ENCODE results near the gene HGFAC. TPM values are rescaled to one million over a fixed set of nuclear protein-coding genes. Genes with fewer than 3 reads are reported as not detected.

HGFAC gene
- total RNA-seq, 1 donor from 2014 or later = 2.4 TPM

GRCh38 chr4:3493720-3494461, 52.1 kb downstream of the HGFAC start:
- Mint-ChIP-seq H3K36me3 (no peaks in the 10 kb centered on the region), H3K4me1 (ENCODE audit: unreplicated experiment) (no peaks in the 10 kb centered on the region), H3K27me3 (peaks cover 14% of the 10 kb centered on the region), H3K27ac (peak overlapping the region; percentile 9), H3K4me3 (no peak overlapping the region), H3K9me3 (no peaks in the 10 kb centered on the region)
- TF ChIP-seq CTCF (conservative IDR thresholded peaks at IDR 0.05) = no peak
- no peak for DNase-seq (ENCODE audit: extremely low spot score, unreplicated experiment)

DNA sequence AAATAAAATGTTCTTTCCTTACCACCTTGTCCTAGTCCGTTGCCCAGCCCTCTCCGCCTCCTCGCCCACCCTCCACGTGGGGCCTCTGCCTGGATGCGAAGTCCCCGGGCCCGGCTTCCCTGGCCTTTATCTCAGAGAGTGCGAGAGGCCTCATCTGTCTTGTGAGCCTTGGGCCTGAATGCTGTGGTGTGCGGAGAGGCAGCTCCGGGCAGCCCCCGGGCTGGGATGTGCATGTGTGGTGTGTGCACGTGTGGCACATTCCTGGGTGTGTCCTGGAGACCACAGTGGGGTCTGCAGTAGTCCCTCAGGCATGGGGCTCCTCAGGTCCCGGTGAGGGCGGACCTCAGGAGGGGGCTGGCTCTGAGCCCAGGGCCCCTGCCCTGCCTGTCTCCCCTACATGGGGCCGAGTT, 52.7 kb downstream of the HGFAC start:
- no peaks in the 10 kb centered on the region for H3K4me1 Mint-ChIP-seq (ENCODE audit: unreplicated experiment)
- H3K9me3 Mint-ChIP-seq = no peaks in the 10 kb centered on the region
- no peak for TF ChIP-seq CTCF (conservative IDR thresholded peaks at IDR 0.05)
- DNase-seq (ENCODE audit: extremely low spot score, unreplicated experiment) = no peak
- H3K27ac Mint-ChIP-seq = peak overlapping the region; percentile 9
- peaks cover 13% of the 10 kb centered on the region for H3K27me3 Mint-ChIP-seq
- H3K36me3 Mint-ChIP-seq = no peaks in the 10 kb centered on the region
- no peak overlapping the region for H3K4me3 Mint-ChIP-seq

DNA sequence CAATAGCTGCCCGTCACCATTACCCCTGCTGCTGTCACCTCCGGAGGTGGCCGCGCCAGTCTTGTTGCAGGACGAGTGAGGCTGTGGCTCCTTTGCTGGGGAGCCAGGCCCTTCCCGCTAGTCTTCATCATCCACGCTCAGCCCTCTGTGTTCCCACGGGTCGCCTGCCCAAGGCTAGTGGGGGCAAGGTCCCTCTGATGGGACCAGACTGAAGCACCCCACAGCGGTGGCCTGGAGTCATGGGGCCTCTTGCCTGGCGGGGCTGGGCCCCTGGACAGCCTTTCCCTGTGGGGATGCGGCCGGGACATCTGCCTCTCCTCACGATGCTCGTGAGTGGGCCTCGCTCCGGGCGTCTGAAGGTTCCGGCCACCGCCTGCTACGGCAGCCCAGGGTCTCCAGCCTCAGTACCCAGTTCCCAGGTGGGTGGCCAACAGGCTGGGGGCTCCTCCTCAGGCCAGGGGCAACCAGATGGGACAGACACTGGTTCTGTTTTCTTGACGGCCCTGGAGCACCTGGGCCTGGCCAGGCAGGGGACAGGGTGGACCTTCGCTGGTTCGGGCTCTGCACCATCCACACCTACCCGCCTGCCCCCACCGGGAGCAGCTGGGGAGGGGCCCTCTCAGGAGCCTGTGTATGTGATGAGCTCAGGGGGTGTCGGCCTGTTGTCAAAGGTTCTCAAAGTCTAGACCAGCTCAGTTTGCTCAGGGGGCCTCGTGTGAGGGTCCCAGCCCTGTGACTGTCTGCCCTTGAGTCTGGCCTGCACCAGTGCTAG, 53.6 kb downstream of the HGFAC start:
- Mint-ChIP-seq H3K27me3 (peaks cover 13% of the 10 kb centered on the region), H3K4me1 (ENCODE audit: unreplicated experiment) (no peaks in the 10 kb centered on the region), H3K36me3 (no peaks in the 10 kb centered on the region), H3K27ac (no peak overlapping the region), H3K4me3 (no peak overlapping the region), H3K9me3 (no peaks in the 10 kb centered on the region)
- no peak for TF ChIP-seq CTCF (conservative IDR thresholded peaks at IDR 0.05)
- DNase-seq (ENCODE audit: extremely low spot score, unreplicated experiment) = no peak

- Mint-ChIP-seq H3K27me3 (peaks cover 12% of the 10 kb centered on the region), H3K27ac (no peak overlapping the region), H3K4me3 (no peak overlapping the region), H3K4me1 (ENCODE audit: unreplicated experiment) (no peaks in the 10 kb centered on the region), H3K36me3 (no peaks in the 10 kb centered on the region), H3K9me3 (no peaks in the 10 kb centered on the region)
- TF ChIP-seq CTCF (conservative IDR thresholded peaks at IDR 0.05) = no peak
- DNase-seq (ENCODE audit: extremely low spot score, unreplicated experiment) = no peak
Observed at GRCh38 chr4:3496021-3496420, 54.3 kb downstream of the HGFAC start.

GRCh38 chr4:3497095-3497494, 55.3 kb downstream of the HGFAC start:
- peaks cover 3% of the 10 kb centered on the region for H3K27me3 Mint-ChIP-seq
- DNase-seq (ENCODE audit: extremely low spot score, unreplicated experiment) = no peak
- TF ChIP-seq CTCF (conservative IDR thresholded peaks at IDR 0.05) = no peak
- no peaks in the 10 kb centered on the region for H3K36me3 Mint-ChIP-seq
- H3K4me1 Mint-ChIP-seq (ENCODE audit: unreplicated experiment) = no peaks in the 10 kb centered on the region
- H3K27ac Mint-ChIP-seq = no peak overlapping the region
- H3K4me3 Mint-ChIP-seq = no peak overlapping the region
- H3K9me3 Mint-ChIP-seq = no peaks in the 10 kb centered on the region
